GM12801 (cell line): ENCODE results near the gene WNT5B.

Experiments used
- CTCF ChIP-seq: IDR thresholded peaks from one replicate; pipeline ENCODE4 v1.5.1; 2011; ENCODE audit warnings: control low read depth; ENCODE audit not compliant: insufficient read length; ENCODE audit errors: extremely low read depth

WNT5B gene

GRCh38 chr12:1628666-1629337 lies at the start of gene WNT5B:
TSS of gene WNT5B (plus strand) at chr12:1629231. CDS start at chr12:1631355, 2,124 bp downstream.
- no peak for TF ChIP-seq CTCF

- no peak for TF ChIP-seq CTCF
Observed at GRCh38 chr12:1579651-1580435, 49.2 kb upstream of the WNT5B start.

- no peak for TF ChIP-seq CTCF
Observed at GRCh38 chr12:1580526-1580925, 48.5 kb upstream of the WNT5B start.

GRCh38 chr12:1581973-1582708 lies 46.9 kb upstream of the WNT5B start:
- no peak for TF ChIP-seq CTCF

GRCh38 chr12:1582709-1583050 lies 46.4 kb upstream of the WNT5B start:
- no peak for TF ChIP-seq CTCF

- no peak for TF ChIP-seq CTCF
Observed at GRCh38 chr12:1583421-1584078, 45.5 kb upstream of the WNT5B start.

GRCh38 chr12:1584326-1584725 lies 44.7 kb upstream of the WNT5B start:
- TF ChIP-seq CTCF, result no peak
